Subcutaneous adipose tissue (tissue), 4 donors: ENCODE data around the gene GDPD1. TPM values are rescaled to one million over a fixed set of nuclear protein-coding genes. Genes with fewer than 3 reads are reported as not detected.

Source experiments
- total RNA-seq, 4 donors: library from RNA; depleted of rRNA; stranded (reverse); fragments of >200 nt; gene quantifications; one replicate each; pipeline ENCODE4 v1.1.0, GENCODE V29; 2016
- TF ChIP-seq, protein P1 (sequence below): fragments of 450-650 bp; IDR thresholded peaks from one replicate; pipeline ENCODE4 v1.5.1; 2016; ENCODE audit warnings: low read depth, mild to moderate bottlenecking, control low read depth, antibody characterized with exemption, moderate library complexity

The GDPD1 gene
- total RNA-seq, 4 donors from 2014 or later = 0.94 to 4.0 (median 3.3) TPM

DNA sequence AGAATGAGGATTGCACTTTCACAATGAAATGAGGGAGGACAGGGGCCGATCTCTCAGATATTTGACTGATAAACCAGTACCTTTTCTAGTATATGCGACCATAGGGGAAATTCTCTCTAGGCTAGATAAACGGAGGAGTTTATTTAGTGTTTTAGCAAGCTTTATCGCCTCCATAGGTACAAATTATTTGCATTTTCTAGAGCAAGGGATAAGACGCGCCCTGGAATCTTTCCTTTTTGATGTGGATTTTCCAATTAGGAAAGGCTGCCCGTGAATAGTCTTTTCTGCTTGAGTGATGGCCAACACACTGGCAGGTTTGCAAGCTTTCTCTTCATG, 351 bp upstream of the GDPD1 start:
- TF ChIP-seq, protein P1, sequence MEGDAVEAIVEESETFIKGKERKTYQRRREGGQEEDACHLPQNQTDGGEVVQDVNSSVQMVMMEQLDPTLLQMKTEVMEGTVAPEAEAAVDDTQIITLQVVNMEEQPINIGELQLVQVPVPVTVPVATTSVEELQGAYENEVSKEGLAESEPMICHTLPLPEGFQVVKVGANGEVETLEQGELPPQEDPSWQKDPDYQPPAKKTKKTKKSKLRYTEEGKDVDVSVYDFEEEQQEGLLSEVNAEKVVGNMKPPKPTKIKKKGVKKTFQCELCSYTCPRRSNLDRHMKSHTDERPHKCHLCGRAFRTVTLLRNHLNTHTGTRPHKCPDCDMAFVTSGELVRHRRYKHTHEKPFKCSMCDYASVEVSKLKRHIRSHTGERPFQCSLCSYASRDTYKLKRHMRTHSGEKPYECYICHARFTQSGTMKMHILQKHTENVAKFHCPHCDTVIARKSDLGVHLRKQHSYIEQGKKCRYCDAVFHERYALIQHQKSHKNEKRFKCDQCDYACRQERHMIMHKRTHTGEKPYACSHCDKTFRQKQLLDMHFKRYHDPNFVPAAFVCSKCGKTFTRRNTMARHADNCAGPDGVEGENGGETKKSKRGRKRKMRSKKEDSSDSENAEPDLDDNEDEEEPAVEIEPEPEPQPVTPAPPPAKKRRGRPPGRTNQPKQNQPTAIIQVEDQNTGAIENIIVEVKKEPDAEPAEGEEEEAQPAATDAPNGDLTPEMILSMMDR = no peak

DNA sequence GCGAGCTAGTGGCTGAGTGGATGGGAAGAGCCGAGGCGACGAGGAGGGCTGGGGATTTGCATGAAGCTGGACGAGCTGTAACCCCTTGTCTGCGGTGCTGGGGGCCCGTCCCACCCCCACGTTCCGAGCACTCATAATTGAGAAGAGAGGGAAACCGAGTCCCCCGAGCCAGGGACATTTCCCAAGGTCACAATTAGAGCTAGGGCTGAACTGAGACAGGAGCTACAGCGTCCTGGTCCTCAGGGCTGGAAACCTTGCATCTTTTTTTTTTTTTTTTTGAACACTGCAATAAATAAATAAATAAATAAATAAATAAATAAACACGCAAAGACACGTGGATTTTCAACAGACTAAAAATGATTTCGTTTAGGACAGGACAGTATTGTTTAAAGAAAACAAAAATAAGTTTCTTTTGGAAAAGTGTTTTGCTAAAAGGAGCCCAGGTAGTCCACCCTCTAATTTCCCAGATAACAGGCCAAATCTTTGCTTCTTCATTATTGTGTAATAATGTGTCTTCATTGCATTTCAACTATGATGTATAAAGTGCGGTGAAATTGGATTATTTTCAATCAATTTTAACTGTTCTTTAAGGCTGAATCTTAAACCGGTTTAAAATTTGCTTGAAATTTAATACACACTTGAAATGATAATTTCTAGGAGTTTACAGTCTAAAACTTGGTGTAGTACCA, 992 bp downstream of the GDPD1 start:
- TF ChIP-seq, protein P1 = no peak

DNA sequence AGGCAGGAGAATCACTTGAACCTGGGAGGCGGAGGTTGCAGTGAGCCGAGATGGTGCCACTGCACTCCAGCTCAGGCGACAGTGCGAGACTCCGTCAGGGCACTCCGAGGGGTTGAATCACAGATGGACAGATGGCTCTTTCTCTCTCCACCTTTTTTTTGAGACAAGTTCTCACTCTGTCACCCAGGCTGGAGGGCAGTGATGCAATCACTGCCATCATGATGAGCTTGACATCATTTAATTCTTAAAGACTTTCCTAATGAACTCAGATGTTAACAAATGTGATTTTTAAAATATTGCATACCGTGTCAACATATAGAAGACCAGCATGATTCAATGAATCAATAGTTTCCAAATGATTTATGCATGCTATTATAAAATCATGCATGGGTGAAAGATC, 3.5 kb downstream of the GDPD1 start:
- TF ChIP-seq, protein P1 = no peak

DNA sequence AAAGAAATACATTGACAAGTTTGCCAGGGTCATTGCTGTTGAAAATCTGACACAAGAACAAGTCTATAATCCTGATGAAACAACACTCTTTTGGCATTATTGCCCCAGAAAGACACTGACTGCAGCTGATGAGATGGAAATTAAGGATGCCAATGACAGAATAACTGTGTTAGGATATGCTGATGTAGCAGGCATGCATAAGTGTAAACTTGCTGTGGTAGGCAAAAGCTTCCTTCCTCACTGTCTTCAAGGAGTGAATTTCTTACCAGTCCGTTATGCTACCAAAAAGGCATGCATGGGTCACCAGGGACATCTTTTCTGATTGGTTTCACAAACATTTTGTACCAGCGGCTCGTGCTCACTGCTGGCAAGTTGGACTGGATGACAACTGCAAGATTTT, 10.5 kb downstream of the GDPD1 start:
- TF ChIP-seq, protein P1 = no peak

DNA sequence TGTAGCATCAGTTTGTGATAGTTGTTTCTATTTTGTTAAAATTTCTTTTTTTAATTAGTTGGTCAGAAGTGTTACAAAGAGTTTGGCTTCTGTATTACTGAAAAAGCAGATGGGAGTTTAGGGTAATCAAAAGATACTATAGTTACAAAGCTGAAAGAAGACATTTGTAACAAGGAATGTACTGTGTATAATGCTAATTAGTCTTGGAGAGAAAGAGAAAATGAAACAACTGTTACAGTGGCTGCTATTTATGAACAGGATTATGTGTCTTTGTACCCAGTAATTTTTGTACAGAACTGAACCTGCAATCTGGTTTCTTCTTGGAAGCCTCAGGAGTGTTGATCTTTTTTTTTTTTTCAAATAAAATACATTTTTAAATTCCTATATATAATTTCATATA, 14.3 kb downstream of the GDPD1 start:
- TF ChIP-seq, protein P1 = no peak

DNA sequence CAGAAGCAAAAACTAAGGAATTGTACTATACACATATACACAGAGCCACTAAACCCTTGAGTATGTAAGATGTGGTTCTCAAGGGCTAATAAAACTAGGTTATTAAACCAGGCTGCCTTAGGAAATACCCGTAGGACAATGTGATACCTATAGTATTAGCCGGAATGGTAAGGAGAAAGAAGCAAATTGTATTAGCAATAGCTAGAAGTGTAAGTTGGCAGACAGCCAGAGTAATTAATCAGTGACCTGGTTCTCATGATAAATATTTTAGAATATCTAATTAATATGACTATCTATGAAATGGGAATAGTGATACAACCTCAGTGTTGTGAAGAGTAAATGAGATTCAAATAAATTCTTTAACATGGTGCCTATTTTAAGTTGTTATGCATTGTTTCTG, 18.6 kb downstream of the GDPD1 start:
- TF ChIP-seq, protein P1 = no peak

DNA sequence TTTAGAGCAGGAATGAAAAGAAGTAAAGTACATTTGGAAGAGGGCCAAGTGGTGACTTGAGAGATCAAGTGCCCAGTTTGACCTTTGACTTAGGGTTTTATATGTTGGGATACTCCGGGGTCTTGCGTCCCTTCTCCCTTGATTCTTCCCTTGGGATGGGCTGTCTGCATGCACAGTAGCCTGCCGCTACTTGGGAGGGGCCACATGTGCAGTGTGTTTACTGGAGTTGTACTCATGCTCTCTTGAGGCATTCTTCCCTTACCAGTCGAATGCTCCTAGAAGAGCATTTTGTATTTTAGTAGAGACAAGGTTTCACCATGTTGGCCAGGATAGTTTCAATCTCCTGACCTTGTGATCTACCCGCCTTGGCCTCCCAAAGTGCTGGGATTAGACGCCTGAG, 23.8 kb downstream of the GDPD1 start:
- TF ChIP-seq, protein P1 = no peak
